HL-60 (cell line): ENCODE data around the gene NADSYN1.

Experiments used
- GABPA ChIP-seq: IDR thresholded peaks from 2 replicates; pipeline ENCODE4 v1.6.1; 2012; ENCODE audit warnings: low read depth
- POLR2AphosphoS5 ChIP-seq: IDR thresholded peaks from 2 replicates; pipeline ENCODE4 v1.6.1; 2012; ENCODE audit warnings: low read depth
- SPI1 ChIP-seq: IDR thresholded peaks from 2 replicates; pipeline ENCODE4 v1.6.1; 2012; ENCODE audit warnings: low read depth, mild to moderate bottlenecking, borderline replicate concordance
- TF ChIP-seq, protein P1 (sequence below): IDR thresholded peaks from one replicate; pipeline ENCODE4 v1.5.1; 2011; ENCODE audit warnings: low read length, control low read depth, inconsistent platforms; ENCODE audit not compliant: insufficient read depth
- TF ChIP-seq, protein P2 (sequence below): IDR thresholded peaks from 2 replicates; pipeline ENCODE4 v1.6.1; 2012; ENCODE audit warnings: low read depth; ENCODE audit not compliant: insufficient replicate concordance

DNA sequence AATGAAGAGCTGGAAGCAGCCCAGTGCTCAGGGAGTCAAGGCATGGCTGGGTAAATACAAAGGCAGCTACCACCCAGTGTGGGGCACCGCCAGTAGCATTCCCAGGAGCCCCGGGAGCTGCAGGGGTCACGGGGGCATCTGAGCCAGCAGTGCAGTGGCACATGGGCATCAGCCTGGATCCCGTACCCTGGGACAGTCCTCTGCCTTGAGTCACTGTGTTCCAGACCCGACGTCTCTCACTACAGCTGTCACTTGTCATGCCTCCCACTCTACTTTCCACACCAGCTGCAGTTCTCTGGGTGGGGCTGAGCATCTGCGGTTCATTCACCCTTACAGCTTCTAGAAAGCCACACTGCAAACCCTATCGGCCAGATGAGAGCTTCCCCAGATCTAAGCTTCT lies 34.4 kb upstream of the NADSYN1 start:
- TF ChIP-seq, protein P1, sequence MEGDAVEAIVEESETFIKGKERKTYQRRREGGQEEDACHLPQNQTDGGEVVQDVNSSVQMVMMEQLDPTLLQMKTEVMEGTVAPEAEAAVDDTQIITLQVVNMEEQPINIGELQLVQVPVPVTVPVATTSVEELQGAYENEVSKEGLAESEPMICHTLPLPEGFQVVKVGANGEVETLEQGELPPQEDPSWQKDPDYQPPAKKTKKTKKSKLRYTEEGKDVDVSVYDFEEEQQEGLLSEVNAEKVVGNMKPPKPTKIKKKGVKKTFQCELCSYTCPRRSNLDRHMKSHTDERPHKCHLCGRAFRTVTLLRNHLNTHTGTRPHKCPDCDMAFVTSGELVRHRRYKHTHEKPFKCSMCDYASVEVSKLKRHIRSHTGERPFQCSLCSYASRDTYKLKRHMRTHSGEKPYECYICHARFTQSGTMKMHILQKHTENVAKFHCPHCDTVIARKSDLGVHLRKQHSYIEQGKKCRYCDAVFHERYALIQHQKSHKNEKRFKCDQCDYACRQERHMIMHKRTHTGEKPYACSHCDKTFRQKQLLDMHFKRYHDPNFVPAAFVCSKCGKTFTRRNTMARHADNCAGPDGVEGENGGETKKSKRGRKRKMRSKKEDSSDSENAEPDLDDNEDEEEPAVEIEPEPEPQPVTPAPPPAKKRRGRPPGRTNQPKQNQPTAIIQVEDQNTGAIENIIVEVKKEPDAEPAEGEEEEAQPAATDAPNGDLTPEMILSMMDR, result no peak
- TF ChIP-seq SPI1 (no peak), GABPA (no peak), POLR2AphosphoS5 (no peak)
- TF ChIP-seq, protein P2, sequence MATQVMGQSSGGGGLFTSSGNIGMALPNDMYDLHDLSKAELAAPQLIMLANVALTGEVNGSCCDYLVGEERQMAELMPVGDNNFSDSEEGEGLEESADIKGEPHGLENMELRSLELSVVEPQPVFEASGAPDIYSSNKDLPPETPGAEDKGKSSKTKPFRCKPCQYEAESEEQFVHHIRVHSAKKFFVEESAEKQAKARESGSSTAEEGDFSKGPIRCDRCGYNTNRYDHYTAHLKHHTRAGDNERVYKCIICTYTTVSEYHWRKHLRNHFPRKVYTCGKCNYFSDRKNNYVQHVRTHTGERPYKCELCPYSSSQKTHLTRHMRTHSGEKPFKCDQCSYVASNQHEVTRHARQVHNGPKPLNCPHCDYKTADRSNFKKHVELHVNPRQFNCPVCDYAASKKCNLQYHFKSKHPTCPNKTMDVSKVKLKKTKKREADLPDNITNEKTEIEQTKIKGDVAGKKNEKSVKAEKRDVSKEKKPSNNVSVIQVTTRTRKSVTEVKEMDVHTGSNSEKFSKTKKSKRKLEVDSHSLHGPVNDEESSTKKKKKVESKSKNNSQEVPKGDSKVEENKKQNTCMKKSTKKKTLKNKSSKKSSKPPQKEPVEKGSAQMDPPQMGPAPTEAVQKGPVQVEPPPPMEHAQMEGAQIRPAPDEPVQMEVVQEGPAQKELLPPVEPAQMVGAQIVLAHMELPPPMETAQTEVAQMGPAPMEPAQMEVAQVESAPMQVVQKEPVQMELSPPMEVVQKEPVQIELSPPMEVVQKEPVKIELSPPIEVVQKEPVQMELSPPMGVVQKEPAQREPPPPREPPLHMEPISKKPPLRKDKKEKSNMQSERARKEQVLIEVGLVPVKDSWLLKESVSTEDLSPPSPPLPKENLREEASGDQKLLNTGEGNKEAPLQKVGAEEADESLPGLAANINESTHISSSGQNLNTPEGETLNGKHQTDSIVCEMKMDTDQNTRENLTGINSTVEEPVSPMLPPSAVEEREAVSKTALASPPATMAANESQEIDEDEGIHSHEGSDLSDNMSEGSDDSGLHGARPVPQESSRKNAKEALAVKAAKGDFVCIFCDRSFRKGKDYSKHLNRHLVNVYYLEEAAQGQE, result no peak
